Measurements from ENCODE around the gene PRKCB.

Gene PRKCB

DNA sequence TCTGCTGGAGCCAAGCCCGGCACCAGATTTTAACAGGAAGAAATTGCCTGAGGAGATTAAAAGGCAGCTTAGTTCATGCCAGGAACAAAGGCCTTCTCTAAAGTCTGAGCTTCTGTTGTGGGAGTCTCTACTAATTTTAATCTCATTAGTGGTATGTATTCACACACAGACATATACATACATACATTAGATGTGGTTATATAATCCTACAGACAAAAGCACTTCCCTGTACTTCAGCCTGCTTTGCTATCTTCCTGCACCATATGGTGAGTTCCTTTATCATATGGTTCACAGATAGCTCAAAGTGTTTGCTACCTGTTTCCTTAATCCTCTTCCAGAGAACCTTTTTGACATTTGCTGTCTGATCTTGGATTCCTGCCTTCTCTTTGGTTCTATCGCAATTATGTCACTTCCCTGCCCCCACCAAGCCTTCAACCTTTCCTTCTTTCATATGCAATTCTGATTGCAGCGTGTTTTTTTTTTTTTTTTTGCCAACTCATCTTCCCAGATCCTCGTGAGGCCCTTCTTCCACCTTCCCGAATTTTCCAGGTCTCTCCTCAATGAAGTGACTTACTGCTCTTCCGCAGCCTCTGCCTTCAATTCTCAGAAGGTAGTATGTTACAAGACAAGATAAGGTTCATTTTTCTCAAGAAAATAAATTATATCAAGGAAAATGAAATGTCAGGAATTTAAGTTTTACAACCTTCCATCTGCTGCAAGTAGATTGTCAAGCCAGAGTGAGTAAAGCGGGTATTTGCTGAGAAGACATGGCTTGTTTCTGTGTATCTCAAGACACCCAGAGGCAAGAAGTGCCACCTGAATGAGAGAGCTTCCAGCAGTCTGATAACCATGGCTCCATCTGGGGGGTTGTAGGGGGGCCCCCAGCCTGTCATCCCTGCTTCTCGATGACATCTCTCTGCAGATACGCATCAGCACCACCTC is 300.1 kb downstream of the PRKCB start:
- TF ChIP-seq, protein P1, sequence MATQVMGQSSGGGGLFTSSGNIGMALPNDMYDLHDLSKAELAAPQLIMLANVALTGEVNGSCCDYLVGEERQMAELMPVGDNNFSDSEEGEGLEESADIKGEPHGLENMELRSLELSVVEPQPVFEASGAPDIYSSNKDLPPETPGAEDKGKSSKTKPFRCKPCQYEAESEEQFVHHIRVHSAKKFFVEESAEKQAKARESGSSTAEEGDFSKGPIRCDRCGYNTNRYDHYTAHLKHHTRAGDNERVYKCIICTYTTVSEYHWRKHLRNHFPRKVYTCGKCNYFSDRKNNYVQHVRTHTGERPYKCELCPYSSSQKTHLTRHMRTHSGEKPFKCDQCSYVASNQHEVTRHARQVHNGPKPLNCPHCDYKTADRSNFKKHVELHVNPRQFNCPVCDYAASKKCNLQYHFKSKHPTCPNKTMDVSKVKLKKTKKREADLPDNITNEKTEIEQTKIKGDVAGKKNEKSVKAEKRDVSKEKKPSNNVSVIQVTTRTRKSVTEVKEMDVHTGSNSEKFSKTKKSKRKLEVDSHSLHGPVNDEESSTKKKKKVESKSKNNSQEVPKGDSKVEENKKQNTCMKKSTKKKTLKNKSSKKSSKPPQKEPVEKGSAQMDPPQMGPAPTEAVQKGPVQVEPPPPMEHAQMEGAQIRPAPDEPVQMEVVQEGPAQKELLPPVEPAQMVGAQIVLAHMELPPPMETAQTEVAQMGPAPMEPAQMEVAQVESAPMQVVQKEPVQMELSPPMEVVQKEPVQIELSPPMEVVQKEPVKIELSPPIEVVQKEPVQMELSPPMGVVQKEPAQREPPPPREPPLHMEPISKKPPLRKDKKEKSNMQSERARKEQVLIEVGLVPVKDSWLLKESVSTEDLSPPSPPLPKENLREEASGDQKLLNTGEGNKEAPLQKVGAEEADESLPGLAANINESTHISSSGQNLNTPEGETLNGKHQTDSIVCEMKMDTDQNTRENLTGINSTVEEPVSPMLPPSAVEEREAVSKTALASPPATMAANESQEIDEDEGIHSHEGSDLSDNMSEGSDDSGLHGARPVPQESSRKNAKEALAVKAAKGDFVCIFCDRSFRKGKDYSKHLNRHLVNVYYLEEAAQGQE (IDR thresholded peaks at IDR 0.05; ENCODE audit: insufficient read depth in 1 of 2, low read depth in 2 of 2, low read length in 2 of 2) = no peak
- no peak for TF ChIP-seq SIN3A (IDR thresholded peaks at IDR 0.05; ENCODE audit: borderline replicate concordance, insufficient read depth, low read length)
- no peak for TF ChIP-seq FOXP2 (optimal IDR thresholded peaks at IDR 0.05; ENCODE audit: borderline replicate concordance, extremely low read depth, extremely low read length, insufficient read depth)
- TF ChIP-seq POLR2AphosphoS5 (IDR thresholded peaks at IDR 0.05; ENCODE audit: low read depth, low read length) = no peak
- TF ChIP-seq TAF1 (IDR thresholded peaks at IDR 0.05; ENCODE audit: borderline replicate concordance, insufficient read depth, low read length) = no peak

DNA sequence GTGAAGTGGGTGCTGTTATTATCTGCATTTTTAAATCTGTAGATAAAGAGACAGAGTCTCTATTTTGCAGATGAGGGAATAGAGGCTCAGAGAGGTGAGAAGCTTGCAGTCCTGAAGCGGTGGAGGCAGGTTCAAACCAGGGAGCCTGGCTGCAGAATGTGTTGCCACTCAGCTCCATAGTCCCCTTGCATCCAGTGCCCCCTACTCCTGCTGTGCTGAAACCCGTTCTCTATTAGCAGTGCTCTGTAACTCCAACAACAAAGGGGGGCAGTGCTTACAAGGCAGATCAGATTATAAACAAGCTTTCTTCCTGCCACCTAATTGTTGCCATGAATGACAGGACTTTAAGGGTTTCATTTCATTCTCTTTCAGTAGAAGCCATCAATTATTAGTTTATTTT is 302.2 kb downstream of the PRKCB start:
- no peak for TF ChIP-seq TAF1 (IDR thresholded peaks at IDR 0.05; ENCODE audit: borderline replicate concordance, insufficient read depth, low read length)
- TF ChIP-seq FOXP2 (optimal IDR thresholded peaks at IDR 0.05; ENCODE audit: borderline replicate concordance, extremely low read depth, extremely low read length, insufficient read depth) = no peak
- TF ChIP-seq, protein P1 (IDR thresholded peaks at IDR 0.05; ENCODE audit: insufficient read depth in 1 of 2, low read depth in 2 of 2, low read length in 2 of 2) = no peak
- no peak for TF ChIP-seq SIN3A (IDR thresholded peaks at IDR 0.05; ENCODE audit: borderline replicate concordance, insufficient read depth, low read length)
- no peak for TF ChIP-seq POLR2AphosphoS5 (IDR thresholded peaks at IDR 0.05; ENCODE audit: low read depth, low read length)

DNA sequence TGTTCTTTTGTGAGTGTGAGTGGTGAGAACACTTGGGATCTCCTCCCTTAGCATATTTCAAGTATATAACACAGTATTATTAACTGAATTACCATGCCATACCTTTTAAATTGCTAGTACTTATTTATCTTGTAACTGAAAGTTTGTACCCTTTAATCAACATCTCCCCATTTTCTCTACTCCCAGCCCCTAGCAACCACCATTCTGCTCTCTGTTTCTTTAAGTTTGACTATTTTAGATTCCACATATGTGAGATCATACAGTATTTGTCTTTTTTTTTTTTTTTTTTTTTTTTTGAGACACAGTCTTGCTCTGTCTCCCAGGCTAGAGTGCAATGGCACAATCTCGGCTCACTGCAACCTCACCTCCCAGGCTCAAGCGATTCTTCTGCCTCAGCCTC is 302.8 kb downstream of the PRKCB start:
- TF ChIP-seq POLR2AphosphoS5 (IDR thresholded peaks at IDR 0.05; ENCODE audit: low read depth, low read length) (no peak), FOXP2 (optimal IDR thresholded peaks at IDR 0.05; ENCODE audit: borderline replicate concordance, extremely low read depth, extremely low read length, insufficient read depth) (no peak), TAF1 (IDR thresholded peaks at IDR 0.05; ENCODE audit: borderline replicate concordance, insufficient read depth, low read length) (no peak), SIN3A (IDR thresholded peaks at IDR 0.05; ENCODE audit: borderline replicate concordance, insufficient read depth, low read length) (no peak)
- TF ChIP-seq, protein P1 (IDR thresholded peaks at IDR 0.05; ENCODE audit: insufficient read depth in 1 of 2, low read depth in 2 of 2, low read length in 2 of 2) = no peak

DNA sequence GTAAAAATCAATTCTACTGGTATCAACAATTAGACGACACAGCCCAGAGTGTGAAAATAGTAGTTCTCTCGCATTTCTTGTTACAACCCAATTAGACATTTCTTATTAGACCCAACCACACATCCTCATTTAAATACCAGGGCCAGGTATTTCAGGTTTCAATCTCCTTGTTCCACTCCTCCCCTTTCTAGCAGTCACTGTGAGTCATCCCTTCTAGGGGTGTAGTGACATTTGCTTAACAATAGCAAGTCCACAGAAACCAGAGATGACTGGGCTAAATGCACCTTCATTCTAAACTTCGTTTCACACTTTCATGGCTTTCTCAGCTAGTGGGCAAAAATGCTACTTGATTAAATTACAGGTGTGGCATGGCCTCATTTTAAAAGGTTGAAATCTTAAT is 303.5 kb downstream of the PRKCB start:
- no peak for TF ChIP-seq TAF1 (IDR thresholded peaks at IDR 0.05; ENCODE audit: borderline replicate concordance, insufficient read depth, low read length)
- TF ChIP-seq, protein P1 (IDR thresholded peaks at IDR 0.05; ENCODE audit: insufficient read depth in 1 of 2, low read depth in 2 of 2, low read length in 2 of 2) = no peak
- no peak for TF ChIP-seq SIN3A (IDR thresholded peaks at IDR 0.05; ENCODE audit: borderline replicate concordance, insufficient read depth, low read length)
- TF ChIP-seq FOXP2 (optimal IDR thresholded peaks at IDR 0.05; ENCODE audit: borderline replicate concordance, extremely low read depth, extremely low read length, insufficient read depth) = no peak
- no peak for TF ChIP-seq POLR2AphosphoS5 (IDR thresholded peaks at IDR 0.05; ENCODE audit: low read depth, low read length)

Data from PFSK-1 (cell line).